ENCODE measurements around the gene CCDC82.

Gene CCDC82

DNA sequence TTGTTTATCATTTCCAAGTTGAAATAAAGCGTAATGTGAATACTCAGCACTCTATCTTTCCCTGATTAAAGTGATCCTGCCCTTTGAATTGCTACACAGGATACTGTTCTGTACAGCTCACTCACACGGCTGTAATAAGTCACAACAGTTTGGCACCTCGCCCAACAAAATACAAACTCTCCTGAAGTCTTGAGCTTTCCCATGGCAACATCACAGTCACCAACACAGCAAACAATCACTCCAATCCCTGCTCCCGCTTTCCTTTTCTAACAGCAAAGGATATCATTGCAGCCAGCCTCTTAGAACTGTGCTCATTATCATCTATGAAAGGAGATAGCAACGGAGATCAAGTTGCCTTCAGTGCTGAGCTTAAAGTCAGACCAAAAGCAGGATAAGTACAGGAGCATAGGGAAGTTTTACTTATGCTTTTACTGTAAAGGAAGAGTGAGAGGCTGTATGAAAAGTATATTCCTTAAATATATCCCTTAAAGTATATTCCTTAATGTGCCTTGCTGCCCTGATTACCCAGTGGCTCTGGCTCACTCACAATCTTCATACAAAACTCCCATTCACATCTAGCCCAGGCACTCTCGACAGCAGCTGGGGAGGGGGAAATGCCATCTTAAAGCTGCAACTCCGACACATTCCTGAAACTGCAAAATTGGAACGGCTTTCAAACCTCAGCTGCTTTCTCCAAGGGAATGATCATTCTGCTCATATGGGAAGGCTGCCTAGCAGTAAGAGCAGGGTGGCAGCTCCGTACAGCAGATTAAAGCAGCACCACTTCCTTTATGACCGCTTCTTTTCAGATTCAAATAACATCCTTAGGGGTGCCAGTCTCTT lies 82.6 kb downstream of the CCDC82 start:
- DNase-seq (ENCODE audit: low read depth), result no peak

DNA sequence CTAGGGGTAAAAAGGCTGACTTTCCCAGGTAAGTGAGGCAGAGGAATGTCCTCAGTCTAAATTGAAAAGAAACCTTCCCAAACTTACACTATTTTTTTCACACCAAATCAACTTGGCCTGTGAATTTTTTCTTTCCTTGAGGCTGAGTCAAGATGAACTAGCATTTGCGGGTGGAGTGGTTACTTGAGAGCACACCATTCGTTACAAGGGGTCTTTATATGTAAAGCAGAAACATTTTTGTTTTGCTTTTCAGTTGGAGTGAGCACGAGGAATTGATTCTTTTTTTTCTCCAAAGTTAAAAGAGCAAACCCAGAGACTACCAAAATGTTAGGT lies 83.1 kb downstream of the CCDC82 start:
- DNase-seq (ENCODE audit: low read depth), result no peak

- no peak for DNase-seq (ENCODE audit: low read depth)
These were observed 83.6 kb downstream of the CCDC82 start for GRCh38 chr11:96306071-96306470.

DNA sequence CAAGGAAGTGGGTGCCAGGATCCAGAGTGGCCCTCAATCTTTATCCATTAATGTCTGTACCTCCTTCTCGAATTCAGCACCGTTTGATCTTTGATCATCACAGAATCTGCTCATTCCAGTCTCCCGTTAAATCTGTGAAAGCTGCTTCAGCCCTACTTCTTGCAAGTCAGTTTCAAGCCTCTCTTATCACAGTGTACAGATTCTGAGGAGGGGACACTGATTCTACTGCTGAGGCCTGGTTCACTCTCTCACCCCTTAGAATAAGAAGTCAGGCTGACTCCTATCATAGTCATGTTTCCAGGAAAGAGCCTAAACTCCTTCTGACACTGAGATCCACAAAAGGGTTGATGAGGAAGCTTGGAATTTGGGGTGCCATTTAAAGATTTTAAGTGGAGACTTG lies 85.7 kb downstream of the CCDC82 start:
- no peak for DNase-seq (ENCODE audit: low read depth)

- no peak for DNase-seq (ENCODE audit: low read depth)
These were observed 86.6 kb downstream of the CCDC82 start for GRCh38 chr11:96303064-96303463.

All from stimulated activated CD8-positive, alpha-beta memory T cell treated with anti-CD3 and anti-CD28 coated beads, Interleukin-4, amount 100 ng/mL, for 24 hours (primary cell).